GM20431 (cell line): ENCODE data around the gene TEX48.

ENCODE experiments used
- in situ Hi-C: fragments of 300-500 bp; cut with MseI, MboI; formaldehyde crosslinking; loops from one replicate; pipeline ENCODE4 v1.15.0; 2020; ENCODE audit warnings: low sequenced_read_pairs; ENCODE audit not compliant: unreplicated experiment

Gene TEX48

DNA sequence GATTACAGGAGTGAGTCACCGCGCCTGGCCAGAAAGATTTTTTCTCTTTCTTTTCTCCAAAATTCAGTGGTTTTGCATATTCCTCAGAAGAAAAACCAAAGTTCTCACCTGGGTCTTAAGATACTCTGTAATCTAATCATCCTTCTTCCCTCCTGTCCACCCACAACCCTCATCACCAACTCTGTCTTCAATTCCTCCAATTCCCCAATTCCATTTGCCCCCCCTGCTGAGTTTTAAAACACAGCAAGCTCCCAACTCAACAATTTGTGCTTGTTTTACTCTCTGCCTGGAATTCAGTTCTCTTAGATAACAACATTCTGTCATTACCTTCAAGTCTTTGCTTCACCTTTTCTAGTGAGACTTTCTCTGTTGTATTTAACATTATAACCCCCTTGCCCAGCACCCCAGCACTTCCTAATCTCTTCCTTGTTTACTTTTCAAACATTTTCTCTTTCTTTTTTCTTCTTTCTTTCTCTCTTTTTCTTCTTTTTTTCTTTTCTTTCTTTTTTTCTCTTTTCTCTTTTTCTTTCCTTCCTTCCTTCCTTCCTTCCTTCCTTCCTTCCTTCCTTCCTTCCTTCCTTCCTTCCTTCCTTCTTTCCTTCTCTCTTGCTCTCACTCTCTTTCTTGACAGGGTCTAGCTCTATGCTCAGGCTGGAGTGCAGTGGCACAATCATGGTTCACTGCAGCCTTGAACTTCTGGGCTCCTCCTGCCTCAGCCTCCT lies 7.8 kb downstream of the TEX48 start:
- in situ Hi-C loops = loop anchor here (10.0 kb wide), 1 partner anchor 341 kb away; no protein-coding TSS in a partner anchor

DNA sequence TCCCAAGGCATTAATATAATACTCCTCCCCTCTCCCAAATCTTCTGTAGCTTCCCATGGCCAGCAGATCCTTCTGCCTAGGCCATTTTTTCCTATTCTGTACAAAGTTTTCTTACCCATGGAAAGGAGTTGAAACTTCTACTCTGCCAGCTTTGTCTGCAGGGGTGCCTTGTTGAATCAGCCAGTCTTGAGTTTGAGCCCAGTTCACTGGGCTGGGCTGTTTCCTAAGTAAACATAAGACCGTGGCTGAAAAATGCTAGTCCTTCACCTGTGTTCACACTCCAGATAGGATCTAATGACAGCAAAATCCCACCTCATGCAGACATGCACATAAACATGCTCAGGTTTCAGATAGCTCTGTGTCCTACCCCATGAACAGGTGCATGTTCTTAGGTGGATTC lies 10.4 kb downstream of the TEX48 start:
- in situ Hi-C loops = loop anchor here (10.0 kb wide), 1 partner anchor 343 kb away; no protein-coding TSS in a partner anchor

DNA sequence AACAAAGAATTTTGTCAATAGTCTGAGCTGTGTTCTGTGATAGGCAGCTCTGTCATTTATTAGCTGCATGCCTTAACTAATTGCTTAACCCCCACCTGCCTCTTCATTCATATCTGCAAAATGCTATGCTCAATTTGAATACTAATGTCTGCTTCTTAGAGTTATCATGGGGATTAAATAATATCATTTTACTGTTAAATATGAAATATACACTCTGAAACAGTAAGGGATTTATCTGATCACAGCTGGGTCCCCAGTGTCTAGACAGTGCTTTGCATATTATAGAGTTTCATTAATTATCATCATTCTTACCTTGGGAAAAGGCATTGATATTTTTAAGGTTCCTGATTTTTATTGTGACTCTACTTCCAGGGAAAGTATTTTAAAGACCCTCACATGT lies 12.0 kb downstream of the TEX48 start:
- in situ Hi-C loops = loop anchor here (10.0 kb wide), 1 partner anchor 345 kb away; no protein-coding TSS in a partner anchor

DNA sequence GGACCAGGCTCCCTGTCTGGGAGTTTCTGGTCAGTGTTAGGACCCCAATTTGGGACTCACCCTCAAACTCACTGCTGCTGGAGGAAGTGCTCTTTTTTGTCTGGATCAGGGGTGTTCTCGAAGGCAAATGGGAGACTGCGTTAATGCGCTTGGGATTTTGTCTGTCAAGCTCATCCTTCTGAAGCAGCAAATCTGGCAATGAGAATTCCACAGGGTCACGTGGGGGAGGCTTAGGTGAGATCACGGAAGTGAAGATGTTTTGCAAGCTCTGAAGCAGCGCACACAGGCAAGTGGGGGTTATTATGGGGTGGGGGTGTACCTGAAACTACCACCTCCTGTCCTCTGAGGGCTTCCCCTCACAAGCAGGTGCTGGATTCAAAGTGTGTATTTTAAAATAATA lies 13.8 kb downstream of the TEX48 start:
- in situ Hi-C loops = no loop called here

DNA sequence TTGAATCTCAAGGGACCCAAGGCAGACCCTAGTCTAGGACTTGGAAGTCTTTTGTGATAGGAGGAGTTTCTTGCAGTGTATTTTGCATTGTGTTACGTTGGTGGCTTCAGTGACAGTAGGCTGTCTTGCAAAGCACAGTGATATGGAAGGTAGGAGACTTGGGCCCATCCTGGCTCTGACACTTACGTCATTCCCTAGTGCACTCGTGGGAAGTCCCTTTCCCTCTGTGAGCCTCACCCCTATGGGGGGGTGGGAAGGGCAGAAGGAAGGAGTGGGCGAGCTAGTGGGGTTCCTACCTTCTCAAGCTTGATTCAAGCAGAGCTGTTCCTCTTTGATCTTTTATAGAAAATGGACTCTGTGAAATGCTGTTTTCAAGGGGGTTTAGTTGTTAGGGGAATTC lies 15.1 kb downstream of the TEX48 start:
- in situ Hi-C loops = no loop called here

DNA sequence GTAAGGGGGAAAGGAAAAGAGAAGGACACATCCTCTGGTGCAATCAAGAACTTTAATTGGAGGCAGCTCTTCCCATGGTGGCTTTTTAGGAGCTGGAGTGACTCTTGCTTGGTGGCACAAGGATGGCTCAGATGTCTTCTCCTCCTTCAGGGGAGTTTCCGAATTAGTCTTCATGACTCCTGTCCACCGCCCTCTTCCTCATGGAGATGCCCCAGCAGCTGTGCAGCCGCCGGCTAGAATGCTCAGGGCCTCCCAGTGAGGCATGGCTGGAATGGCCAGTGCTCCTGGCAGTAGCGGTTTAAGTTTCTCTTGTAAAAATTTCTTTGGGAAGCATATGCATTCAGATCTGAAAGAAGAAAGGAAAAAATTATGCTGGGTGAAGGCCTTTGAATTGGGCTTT lies 15.6 kb downstream of the TEX48 start:
- in situ Hi-C loops = no loop called here

DNA sequence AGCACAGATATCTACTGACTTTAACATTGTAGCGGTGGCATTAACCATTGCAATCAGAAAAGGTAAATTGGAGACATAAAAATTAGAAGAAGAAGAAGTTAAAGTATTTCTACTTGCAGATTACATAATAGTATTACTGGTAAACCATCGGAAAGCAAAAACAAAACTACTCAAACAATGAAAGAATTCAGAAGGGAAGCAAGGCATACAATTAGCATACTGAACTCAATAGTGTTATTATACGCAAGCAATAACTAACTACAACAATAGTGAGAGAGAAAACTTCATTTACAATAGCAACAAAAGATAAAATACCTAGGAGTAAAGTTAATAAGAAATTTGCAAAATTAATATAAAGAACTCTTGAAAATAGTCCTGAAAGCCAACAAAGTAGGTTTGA lies 17.8 kb downstream of the TEX48 start:
- in situ Hi-C loops = no loop called here

DNA sequence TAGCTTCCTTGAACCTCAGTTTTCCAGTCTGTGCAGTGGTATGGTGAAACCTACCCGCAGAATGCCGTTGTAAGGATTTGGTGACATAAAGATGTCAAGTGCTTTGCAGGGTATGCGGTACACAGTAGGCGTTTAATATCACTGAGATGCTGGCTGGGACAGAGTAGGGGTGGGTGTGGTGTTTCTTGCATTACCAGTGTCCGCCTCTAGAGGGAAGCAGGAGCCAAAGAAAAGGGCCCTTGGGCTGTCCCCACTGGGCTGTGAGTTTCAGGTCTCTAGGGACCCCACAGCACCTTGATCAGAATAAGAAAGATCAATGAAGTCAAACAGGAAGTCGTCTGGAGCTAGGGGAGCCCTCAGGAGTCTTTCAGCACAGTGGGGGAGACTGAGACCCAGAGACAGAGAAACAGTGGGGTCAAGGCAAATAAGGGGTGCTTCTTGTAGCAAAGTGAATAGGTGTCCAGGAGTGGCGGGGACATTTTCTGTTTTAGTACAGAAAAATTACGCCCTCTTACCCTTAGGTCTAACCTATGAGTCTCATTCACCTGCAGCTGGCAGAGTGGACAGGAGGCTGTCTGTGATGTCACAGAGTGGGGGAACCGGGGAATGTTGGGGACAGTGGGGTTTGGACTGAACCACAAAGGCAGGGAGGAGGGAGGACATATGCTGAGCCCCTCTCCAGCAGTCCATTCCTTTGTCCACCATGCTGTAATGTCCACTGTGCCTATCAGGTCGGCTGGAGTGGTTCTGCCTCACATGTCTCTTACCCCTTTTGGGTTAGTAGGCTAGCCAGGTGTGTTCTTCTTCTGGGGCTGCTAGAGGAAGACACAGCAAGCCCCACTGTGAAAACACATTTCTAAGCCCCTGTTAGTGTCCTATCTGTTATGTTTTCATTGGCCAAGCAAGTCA lies 19.7 kb downstream of the TEX48 start:
- in situ Hi-C loops = no loop called here

DNA sequence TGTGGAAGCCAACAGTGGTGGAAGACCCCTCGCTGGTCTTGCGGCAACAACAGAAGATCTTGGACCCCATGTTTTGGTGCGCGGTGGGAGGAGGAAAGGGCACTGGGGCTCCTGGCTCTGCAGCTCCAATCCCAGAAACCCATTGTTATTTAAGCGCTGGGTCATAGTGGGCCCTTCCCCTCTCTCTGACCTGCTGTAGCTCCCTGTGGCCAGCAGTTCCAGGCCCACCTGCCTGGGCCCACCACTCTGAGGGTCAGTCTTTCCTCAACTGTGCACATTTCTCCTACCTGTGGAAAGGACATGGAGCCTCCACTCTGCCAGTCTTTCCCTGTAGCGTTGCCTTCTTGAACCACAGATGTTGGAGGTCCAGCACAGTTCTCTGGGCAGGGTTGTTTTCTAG lies 24.3 kb downstream of the TEX48 start, which contains the start of gene TEX53:
Gene TEX53 (minus strand): TSS at position 101 of the 400 bp plus-strand sequence. CDS start 31 bp downstream, at position 70.
- in situ Hi-C loops = loop anchor here (10.0 kb wide), 1 partner anchor 253 kb away; no protein-coding TSS in a partner anchor

DNA sequence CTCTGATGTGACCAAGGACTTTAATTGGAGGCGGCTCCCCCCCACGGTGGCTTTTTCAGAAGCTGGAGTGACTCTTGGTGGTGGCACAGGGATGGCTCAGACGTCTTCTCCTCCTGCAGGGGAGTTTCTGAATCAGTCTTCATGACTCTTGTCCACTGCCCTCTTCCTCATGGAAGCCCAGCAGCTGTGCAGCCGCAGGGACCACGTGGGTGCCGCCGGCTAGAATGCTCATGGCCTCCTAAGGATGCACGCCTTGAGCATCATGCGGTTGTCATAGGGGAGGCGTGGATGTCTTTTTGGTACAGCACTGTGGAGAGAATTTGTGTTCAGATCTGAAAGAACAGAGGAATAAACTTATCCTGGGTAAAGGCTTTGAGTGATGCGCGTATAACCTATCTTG lies 25.7 kb downstream of the TEX48 start:
- in situ Hi-C loops = loop anchor here (10.0 kb wide), 1 partner anchor 252 kb away; no protein-coding TSS in a partner anchor

DNA sequence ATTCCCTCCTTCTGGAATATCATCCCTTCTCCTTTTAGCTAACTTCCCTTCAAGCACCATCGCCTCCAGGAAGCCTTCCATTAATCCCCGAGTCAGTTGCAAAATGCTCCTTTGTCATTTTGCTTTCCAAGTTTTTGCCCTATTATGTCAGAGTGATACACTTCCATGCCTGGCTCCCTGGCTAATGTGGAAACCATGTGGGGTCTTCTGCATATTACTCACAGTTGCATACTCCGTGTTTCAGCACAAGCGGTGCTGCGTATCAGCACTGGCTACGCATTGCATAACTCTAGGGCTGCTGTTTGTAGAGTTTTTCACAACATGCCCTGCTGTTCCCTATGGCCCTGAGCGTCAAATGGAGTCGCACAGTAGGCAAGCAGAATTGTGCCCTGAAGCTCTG lies 26.3 kb downstream of the TEX48 start:
- in situ Hi-C loops = loop anchor here (10.0 kb wide), 1 partner anchor 251 kb away; no protein-coding TSS in a partner anchor

DNA sequence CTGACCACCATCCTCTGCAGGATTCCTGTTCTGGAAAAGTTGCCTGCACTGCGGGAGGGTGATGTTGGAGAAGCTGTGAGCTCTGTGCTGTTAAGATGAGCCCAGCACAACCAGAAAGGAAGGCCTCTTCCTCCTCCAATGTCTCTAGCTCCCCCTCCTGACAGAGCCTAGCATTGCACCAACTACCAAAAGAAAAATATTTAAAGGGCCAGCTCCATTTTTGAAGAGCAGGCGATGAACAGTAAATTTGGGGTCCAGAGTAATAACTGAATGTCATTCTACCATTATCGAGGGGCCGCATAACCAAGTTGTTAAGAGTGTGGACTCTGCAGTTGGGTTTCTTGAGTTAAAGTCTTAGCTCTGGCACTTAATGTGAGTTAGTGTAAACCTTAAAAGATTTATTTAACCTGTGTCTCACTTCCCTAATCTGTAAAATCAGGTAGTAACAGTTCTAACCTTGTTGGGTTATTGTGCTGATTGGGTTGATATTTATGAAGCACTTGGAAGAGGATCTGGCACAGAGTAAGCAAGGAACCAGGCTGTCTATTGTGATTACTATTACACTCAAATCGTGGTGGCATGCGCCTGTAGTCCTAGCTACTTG lies 28.3 kb downstream of the TEX48 start:
- in situ Hi-C loops = loop anchor here (10.0 kb wide), 1 partner anchor 249 kb away; no protein-coding TSS in a partner anchor

DNA sequence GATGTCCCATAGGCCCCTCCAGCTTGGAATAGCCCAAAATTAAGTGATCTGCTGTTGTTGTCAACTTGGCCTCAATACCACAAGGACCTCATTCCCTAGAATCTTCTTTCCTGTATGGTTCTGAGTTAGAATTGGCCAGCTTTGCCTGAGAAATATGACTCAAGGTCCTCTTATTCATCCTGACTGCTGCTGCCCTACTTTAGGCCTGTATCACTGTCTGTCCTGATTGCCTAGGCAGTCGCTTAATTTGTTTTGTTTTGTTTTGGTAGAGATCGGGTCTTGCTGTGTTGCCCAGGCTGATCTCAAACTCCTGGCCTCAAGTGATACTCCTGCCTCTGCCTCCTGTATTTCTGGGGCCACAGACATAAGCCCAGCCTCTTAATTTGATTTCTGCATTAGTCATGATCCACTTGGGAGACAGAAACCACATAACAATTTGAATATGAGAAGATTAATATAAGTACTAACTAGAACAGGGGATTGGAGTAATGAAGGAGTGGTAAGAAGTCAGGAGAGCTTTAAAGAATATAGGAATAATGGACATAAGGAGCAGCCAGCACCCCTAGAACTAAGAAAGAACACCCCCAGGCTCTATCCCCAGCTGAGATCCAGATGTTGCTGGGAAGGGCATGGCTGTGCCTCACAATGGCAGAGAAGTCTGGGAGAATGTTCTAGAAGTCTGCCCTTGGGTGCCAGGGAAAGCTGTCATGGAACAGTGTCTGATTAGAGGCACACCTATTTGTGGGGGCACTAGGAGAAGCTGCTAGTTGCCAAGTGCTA lies 29.0 kb downstream of the TEX48 start:
- in situ Hi-C loops = loop anchor here (10.0 kb wide), 1 partner anchor 248 kb away; no protein-coding TSS in a partner anchor

DNA sequence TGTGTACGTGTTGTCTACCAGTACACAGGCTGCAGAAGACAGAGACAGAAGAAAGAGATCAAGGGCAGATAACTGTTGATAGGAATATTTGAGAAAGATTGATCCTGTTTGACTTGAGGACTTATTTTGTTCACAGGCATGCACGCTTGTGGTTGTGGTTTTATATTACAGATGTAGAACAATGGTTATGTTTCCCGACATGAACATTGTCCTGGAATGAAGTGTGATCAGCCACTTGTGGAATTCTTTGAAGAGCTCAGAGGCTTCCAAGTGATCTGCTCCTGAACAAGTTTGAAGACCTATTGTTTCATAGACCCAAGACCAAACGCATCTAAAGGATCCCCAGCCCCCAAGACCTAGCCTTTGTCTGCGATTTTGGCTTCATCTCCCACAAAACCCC lies 38.1 kb downstream of the TEX48 start:
- in situ Hi-C loops = no loop called here

DNA sequence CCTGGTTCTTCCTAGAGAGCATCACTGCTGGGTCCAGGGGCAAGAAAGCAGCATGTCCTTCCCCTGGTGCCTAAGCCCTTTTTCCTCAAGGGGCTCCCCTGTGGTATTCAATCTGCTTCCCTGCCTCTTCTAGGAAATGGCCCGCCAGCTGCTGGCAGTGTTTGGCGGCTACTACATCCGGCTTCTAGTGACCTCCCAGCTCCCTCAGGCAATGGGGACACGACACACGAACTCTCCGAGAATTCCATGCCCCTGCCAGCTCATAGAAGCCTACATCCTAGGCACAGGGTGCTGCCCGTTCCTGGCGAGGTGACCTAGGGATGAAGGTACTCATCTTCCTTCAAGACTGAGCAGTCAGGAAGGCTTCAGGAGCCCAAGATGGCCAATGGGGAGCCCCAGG lies 39.0 kb downstream of the TEX48 start:
- in situ Hi-C loops = no loop called here

DNA sequence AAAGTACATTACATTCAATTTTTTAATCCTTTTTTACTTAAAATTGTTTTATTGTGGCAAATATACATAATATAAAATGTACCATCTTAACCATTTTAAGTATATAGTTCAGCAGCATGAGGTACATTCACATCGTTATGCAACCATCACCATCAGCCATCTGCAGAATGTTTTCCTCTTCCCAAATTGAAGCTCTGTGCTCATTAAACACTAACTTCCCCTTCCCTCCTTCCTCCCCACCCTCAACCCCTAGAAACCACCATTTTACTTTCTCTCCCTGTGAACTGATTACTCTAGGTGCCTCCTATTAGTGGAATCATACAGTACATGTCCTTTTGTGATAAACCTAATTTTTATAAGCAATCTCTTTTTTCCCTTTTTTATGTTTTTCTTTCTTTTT lies 40.0 kb downstream of the TEX48 start:
- in situ Hi-C loops = no loop called here

DNA sequence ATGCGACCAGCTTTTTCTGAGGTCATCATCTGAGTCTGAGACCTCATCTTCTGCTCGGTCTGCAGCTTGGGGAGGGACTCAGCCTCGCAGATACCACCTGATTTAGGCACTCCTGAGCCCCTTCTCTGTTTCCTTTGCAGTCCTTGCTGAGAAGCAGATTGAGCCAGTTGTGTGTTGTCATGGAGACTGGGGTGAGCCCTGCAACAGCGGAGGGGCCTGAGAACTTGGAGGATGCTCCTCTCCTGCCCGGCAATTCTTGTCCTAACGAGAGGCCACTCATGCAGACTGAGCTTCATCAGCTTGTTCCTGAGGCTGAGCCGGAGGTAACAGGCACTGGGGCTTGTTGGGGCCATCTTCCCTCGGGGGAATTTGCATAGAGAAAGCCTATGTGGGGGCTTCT lies 43.6 kb downstream of the TEX48 start:
- in situ Hi-C loops = no loop called here

DNA sequence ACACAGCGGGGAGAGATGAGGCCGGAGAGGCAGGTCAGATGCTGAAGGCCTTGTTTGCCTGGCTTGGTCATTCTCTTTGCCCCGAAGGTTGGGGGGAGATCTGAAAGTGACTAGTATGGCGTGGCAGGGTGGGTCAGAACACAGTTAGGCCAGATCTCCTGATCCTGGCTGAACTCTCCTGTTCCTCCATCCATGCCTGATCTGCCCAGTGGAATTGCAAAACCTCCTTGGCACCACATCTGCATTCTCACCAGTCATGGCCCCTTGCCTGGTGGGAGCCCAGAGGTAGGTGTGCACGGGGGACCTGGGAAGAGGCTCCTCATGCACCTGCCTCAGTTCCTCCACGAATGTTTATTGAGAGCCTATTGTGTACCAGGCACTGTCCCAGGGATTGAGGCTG lies 47.6 kb downstream of the TEX48 start:
- in situ Hi-C loops = no loop called here

DNA sequence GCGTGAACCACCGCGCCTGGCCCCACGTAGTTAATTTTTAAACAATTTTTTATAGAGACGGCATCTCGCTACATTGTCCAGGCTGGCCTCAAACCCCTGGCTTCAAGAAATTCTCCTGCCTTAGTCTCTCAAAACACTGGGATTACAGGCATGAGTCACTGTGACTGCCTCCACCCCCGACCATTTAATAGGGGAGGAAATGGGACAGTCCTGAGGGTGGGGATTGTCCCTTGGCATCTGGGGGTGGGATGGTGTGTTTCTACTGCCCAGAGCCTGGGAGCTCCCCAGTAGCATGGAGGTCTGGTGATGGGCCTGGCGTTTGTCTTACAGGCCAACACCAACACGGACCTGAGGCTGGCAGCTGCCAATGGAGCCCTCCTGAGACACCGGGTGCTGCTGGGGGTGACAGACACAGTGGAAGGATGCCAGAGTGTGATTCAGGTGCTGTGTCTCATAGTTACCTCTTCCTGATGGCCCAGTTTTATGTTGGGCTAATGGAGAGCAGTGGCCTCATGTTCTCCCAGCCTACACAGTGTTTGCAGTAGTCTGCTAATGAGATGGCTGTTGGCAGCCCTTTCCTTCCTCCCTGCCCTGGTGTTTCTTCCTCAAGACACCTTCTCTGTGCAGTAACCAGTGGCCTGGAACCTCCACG lies 48.4 kb downstream of the TEX48 start:
- in situ Hi-C loops = no loop called here
